ENCODE data around the gene MYNN.

The MYNN gene

DNA sequence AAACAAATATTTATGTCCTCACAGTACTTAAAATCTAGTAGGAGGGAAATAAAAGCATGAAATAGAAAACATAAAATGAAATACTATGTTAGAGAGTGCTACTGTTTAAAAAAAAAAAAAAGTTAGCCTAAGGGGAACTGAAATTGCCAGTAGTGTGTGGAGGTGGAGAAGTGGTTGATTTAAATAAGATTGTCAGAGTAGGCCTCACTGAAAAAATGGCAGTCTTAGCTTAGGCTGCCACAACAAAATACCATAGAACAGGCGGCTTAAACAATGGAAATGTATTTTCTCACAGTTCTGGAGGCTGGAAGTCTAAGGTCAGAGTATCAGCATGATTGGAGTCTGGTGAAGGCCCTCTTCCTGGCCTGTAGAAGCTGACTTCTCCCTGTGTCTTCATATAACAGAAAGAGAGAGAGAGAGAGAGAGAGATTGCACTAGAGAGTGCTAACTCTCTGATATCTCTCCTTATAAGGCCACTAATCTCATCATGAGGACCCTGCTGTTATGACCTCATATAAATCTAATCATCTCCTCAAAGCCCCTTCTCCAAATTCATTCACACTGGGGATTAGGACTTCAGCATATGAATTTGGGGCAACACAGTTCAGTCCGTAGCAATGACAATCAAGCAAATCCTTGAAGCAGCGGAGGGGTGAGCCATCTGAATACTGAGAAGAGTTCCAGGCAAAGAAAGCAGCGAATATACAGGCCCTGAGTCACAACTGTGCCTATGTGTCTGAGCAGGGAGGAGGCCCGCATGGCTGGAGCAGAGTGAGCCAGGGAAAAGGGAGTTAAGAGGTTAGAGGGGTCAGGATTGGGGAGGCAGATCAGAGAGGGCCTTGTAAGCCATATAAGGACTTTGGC, 63.1 kb downstream of the MYNN start:
- no peak for DNase-seq

DNA sequence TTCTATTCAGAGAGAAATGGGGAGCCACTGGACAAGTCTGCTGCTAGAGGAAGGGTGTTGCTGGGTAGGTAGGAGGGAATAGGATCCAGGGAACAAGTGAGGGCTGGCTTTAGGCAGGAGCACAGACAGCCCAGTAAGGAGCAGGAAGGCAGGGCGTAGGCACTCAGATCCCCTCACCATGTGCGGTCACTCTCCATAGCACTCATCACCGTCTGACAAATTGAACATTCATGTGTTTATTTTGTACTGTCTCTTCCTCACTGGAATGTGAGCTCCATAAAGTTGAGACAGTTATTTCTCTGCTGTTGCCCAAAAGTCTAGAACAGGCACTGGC, 63.7 kb downstream of the MYNN start:
- no peak for DNase-seq

DNA sequence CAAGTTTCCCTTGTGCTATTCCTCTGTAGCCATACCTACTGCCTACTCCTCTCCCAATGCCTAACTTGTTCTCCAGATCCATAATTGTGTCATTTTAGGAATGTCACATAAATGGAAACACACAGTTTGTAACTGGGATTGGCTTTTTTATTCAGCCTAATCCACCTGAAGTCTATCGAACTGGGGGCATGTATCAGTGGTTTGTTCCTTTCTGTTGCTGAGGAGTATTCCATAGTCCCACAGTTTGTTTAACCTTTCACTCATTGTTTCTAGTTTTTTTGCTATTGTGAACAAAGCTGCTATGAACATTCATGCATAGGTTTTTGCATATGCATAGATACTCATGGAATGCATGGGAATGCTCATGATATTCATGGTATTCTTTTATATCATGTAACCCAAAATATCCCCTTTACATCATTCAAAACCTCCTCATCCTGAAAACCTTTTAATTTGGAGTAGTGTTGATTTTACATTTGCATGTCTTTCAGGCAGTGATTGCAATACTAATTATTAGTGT, 65.4 kb downstream of the MYNN start:
- no peak for DNase-seq
